WTC11 (cell line): ENCODE measurements around the gene ZNF277. TPM values are rescaled to one million over a fixed set of nuclear protein-coding genes. Genes with fewer than 3 reads are reported as not detected.

Experiments used
- ATAC-seq: fragments of 200-7000 bp; cut with Tn5 transposase; 2 replicates; pipeline ENCODE4 v1.10.0; 2021; ENCODE audit warnings: mild to moderate bottlenecking, moderate library complexity
- CTCF ChIA-PET: fragments of 300-600 bp; sonication (Branson Sonifier 250); formaldehyde crosslinking; loops from one replicate; lab custom pipeline; 2021; ENCODE audit warnings: antibody characterized with exemption; lab: Charles Lee
- POLR2A ChIA-PET: fragments of 350-600 bp; sonication (Branson Sonifier 250); formaldehyde crosslinking; loops from one replicate; lab custom pipeline; 2021; ENCODE audit warnings: antibody characterized with exemption; lab: Charles Lee
- DNase-seq: peaks from one replicate; pipeline ENCODE4 v3.0.0; 2021; ENCODE audit warnings: low spot score
- H3K27ac Mint-ChIP-seq: 2 replicates; pipeline ENCODE4 v1.8.0; 2021; ENCODE audit warnings: mixed read lengths
- H3K27me3 Mint-ChIP-seq: 2 replicates; pipeline ENCODE4 v1.8.0; 2021; ENCODE audit warnings: low read depth, mild to moderate bottlenecking, moderate library complexity, mixed read lengths
- H3K36me3 Mint-ChIP-seq: 2 replicates; pipeline ENCODE4 v1.8.0; 2021; ENCODE audit warnings: mixed read lengths
- H3K4me1 Mint-ChIP-seq: 2 replicates; pipeline ENCODE4 v1.8.0; 2022; ENCODE audit warnings: mixed read lengths
- H3K4me3 Mint-ChIP-seq: 2 replicates; pipeline ENCODE4 v1.8.0; 2021; ENCODE audit warnings: mild to moderate bottlenecking, moderate library complexity, mixed read lengths
- H3K9me3 Mint-ChIP-seq: 2 replicates; pipeline ENCODE4 v1.8.0; 2021; ENCODE audit warnings: mixed read lengths
- AR ChIP-seq: fragments of 250-450 bp; sonication (Bioruptor Pico); IDR thresholded peaks from 2 replicates; pipeline ENCODE4 v1.9.0; 2021; ENCODE audit warnings: mild to moderate bottlenecking
- ATF3 ChIP-seq: sonication (generic); formaldehyde crosslinking; conservative IDR thresholded peaks from 2 replicates; pipeline ENCODE4 v1.8.1; 2022; ENCODE audit warnings: mild to moderate bottlenecking, missing genetic modification reagents
- ATF6 ChIP-seq: sonication (generic); formaldehyde crosslinking; IDR thresholded peaks from 2 replicates; pipeline ENCODE4 v1.8.1; 2023; ENCODE audit warnings: mild to moderate bottlenecking, missing genetic modification reagents
- CBFB ChIP-seq: sonication (generic); formaldehyde crosslinking; IDR thresholded peaks from 2 replicates; pipeline ENCODE4 v1.8.1; 2022; ENCODE audit warnings: mild to moderate bottlenecking, low read depth, missing genetic modification reagents
- CDX4 ChIP-seq: fragments of 250-450 bp; sonication (Bioruptor Pico); IDR thresholded peaks from 2 replicates; pipeline ENCODE4 v1.9.0; 2021; ENCODE audit warnings: moderate library complexity, mild to moderate bottlenecking, inconsistent platforms, borderline replicate concordance
- CREB1 ChIP-seq: sonication (generic); formaldehyde crosslinking; IDR thresholded peaks from 2 replicates; pipeline ENCODE4 v1.8.0; 2023; ENCODE audit warnings: mild to moderate bottlenecking, missing genetic modification reagents
- E2F1 ChIP-seq: sonication (generic); formaldehyde crosslinking; IDR thresholded peaks from 2 replicates; pipeline ENCODE4 v1.8.0; 2022; ENCODE audit warnings: mild to moderate bottlenecking, missing genetic modification reagents
- EMX1 ChIP-seq: fragments of 250-450 bp; sonication (Bioruptor Pico); IDR thresholded peaks from 2 replicates; pipeline ENCODE4 v1.8.0; 2021; ENCODE audit warnings: mild to moderate bottlenecking
- GABPB1 ChIP-seq: sonication (generic); formaldehyde crosslinking; IDR thresholded peaks from 2 replicates; pipeline ENCODE4 v1.8.1; 2023; ENCODE audit warnings: mild to moderate bottlenecking, missing genetic modification reagents
- IRF1 ChIP-seq: sonication (generic); formaldehyde crosslinking; IDR thresholded peaks from 2 replicates; pipeline ENCODE4 v1.8.0; 2023; ENCODE audit warnings: missing genetic modification reagents
- JAZF1 ChIP-seq: fragments of 250-450 bp; sonication (Bioruptor Pico); IDR thresholded peaks from 2 replicates; pipeline ENCODE4 v1.9.0; 2021; ENCODE audit warnings: moderate library complexity, mild to moderate bottlenecking, inconsistent platforms
- MAX ChIP-seq: sonication (generic); formaldehyde crosslinking; IDR thresholded peaks from 2 replicates; pipeline ENCODE4 v1.8.0; 2022; ENCODE audit warnings: mild to moderate bottlenecking, missing genetic modification reagents
- MLX ChIP-seq: sonication (generic); formaldehyde crosslinking; IDR thresholded peaks from 2 replicates; pipeline ENCODE4 v1.8.1; 2023; ENCODE audit warnings: mild to moderate bottlenecking, missing genetic modification reagents, moderate library complexity
- MXD4 ChIP-seq: fragments of 250-450 bp; sonication (Bioruptor Pico); IDR thresholded peaks from 2 replicates; pipeline ENCODE4 v1.8.0; 2021; ENCODE audit warnings: mild to moderate bottlenecking, moderate library complexity, borderline replicate concordance
- NR2C2 ChIP-seq: sonication (generic); formaldehyde crosslinking; IDR thresholded peaks from 2 replicates; pipeline ENCODE4 v1.8.0; 2022; ENCODE audit warnings: mild to moderate bottlenecking, missing genetic modification reagents
- RELA ChIP-seq: sonication (generic); formaldehyde crosslinking; IDR thresholded peaks from 2 replicates; pipeline ENCODE4 v1.8.1; 2022; ENCODE audit warnings: missing genetic modification reagents, mild to moderate bottlenecking, borderline replicate concordance
- RORB ChIP-seq: fragments of 250-450 bp; sonication (Bioruptor Pico); IDR thresholded peaks from 2 replicates; pipeline ENCODE4 v1.9.0; 2021; ENCODE audit warnings: mild to moderate bottlenecking
- STAT6 ChIP-seq: sonication (generic); formaldehyde crosslinking; conservative IDR thresholded peaks from 2 replicates; pipeline ENCODE4 v1.8.1; 2023; ENCODE audit warnings: mild to moderate bottlenecking, low read depth, missing genetic modification reagents, moderate library complexity
- TEAD1 ChIP-seq: sonication (generic); formaldehyde crosslinking; IDR thresholded peaks from 2 replicates; pipeline ENCODE4 v1.8.0; 2022; ENCODE audit warnings: mild to moderate bottlenecking, missing genetic modification reagents
- TP53 ChIP-seq: sonication (generic); formaldehyde crosslinking; IDR thresholded peaks from 2 replicates; pipeline ENCODE4 v1.8.1; 2023; ENCODE audit warnings: mild to moderate bottlenecking, missing genetic modification reagents
- ZBTB21 ChIP-seq: sonication (generic); formaldehyde crosslinking; IDR thresholded peaks from 2 replicates; pipeline ENCODE4 v1.8.1; 2023; ENCODE audit warnings: mild to moderate bottlenecking, missing genetic modification reagents, borderline replicate concordance
- ZNF121 ChIP-seq: sonication (generic); formaldehyde crosslinking; IDR thresholded peaks from 2 replicates; pipeline ENCODE4 v1.8.0; 2023; ENCODE audit warnings: missing genetic modification reagents
- ZNF138 ChIP-seq: sonication (generic); formaldehyde crosslinking; conservative IDR thresholded peaks from 2 replicates; pipeline ENCODE4 v1.8.1; 2022; ENCODE audit warnings: mild to moderate bottlenecking, moderate library complexity, missing genetic modification reagents
- ZNF423 ChIP-seq: fragments of 250-450 bp; sonication (Bioruptor Pico); IDR thresholded peaks from 2 replicates; pipeline ENCODE4 v2.1.2; 2022; ENCODE audit warnings: mild to moderate bottlenecking, moderate library complexity
- total RNA-seq: library from RNA; stranded (reverse); gene quantifications from 3 replicates; pipeline ENCODE4 v1.2.3, GENCODE V29; 2021

The ZNF277 gene
- total RNA-seq, 1 experiment from 2014 or later, result 22.5 TPM

- Mint-ChIP-seq H3K4me1 (peaks cover 33% of the 10 kb centered on the region), H3K36me3 (no peaks in the 10 kb centered on the region), H3K27me3 (no peaks in the 10 kb centered on the region), H3K9me3 (peaks cover 7% of the 10 kb centered on the region), H3K27ac (no peak overlapping the region), H3K4me3 (no peak overlapping the region)
- ChIA-PET CTCF (no interaction called here), POLR2A (no interaction called here)
- ATAC-seq, result no peak
- no peak for DNase-seq
- no peak for TF ChIP-seq CBFB
- no peak for TF ChIP-seq IRF1
- TF ChIP-seq CREB1 (CRISPR knock-in tag), result no peak
- no peak for TF ChIP-seq TP53 (CRISPR knock-in tag)
- TF ChIP-seq ZNF121 (CRISPR knock-in tag), result no peak
- TF ChIP-seq MXD4 (CRISPR knock-in tag), result no peak
- no peak for TF ChIP-seq GABPB1 (CRISPR knock-in tag)
- no peak for TF ChIP-seq MAX (CRISPR knock-in tag)
- TF ChIP-seq CDX4 (CRISPR knock-in tag), result no peak
- no peak for TF ChIP-seq JAZF1 (CRISPR knock-in tag)
- TF ChIP-seq ZNF423 (CRISPR knock-in tag), result no peak
These were observed 4.7 kb upstream of the ZNF277 start for GRCh38 chr7:112201839-112202238.

GRCh38 chr7:112202816-112203215 lies 3.7 kb upstream of the ZNF277 start:
- DNase-seq (no peak), ATAC-seq (no peak)
- Mint-ChIP-seq H3K4me1 (peaks cover 32% of the 10 kb centered on the region), H3K36me3 (no peaks in the 10 kb centered on the region), H3K27ac (no peak overlapping the region), H3K4me3 (no peak overlapping the region), H3K27me3 (no peaks in the 10 kb centered on the region), H3K9me3 (peaks cover 7% of the 10 kb centered on the region)
- CTCF ChIA-PET, result no interaction called here
- TF ChIP-seq AR, result no peak
- TF ChIP-seq MLX (CRISPR knock-in tag), result no peak
- no peak for TF ChIP-seq MAX (CRISPR knock-in tag)
- no peak for TF ChIP-seq NR2C2 (CRISPR knock-in tag)
- no peak for TF ChIP-seq TP53 (CRISPR knock-in tag)
- no peak for TF ChIP-seq CREB1 (CRISPR knock-in tag)
- no peak for TF ChIP-seq E2F1
- TF ChIP-seq TEAD1 (CRISPR knock-in tag), result no peak
- no peak for TF ChIP-seq EMX1
- no peak for TF ChIP-seq ZNF138
- no peak for TF ChIP-seq ZBTB21 (CRISPR knock-in tag)
- TF ChIP-seq STAT6 (CRISPR knock-in tag), result no peak
- no peak for TF ChIP-seq RORB (CRISPR knock-in tag)
- no peak for TF ChIP-seq ATF6 (CRISPR knock-in tag)
- no peak for TF ChIP-seq RELA (CRISPR knock-in tag)
- no peak for TF ChIP-seq ATF3 (CRISPR knock-in tag)
- POLR2A ChIA-PET, result interaction anchor here (0.6 kb wide), 1 partner anchor 154 kb away, joined by 3 read pairs; no protein-coding TSS in a partner anchor
